ENCODE data around the gene OR4A5.
"Not testable (repeated sequence)": the region's sequence is repeated elsewhere in the genome, so short reads cannot be mapped to it uniquely, and the experiment has no call there.

Gene OR4A5

GRCh38 chr11:54706532-54706931 lies at the start of gene OR4A5:
TSS of gene OR4A5 (plus strand) at chr11:54706832. CDS start at chr11:54706885, 53 bp downstream.
- not testable (repeated sequence) for DNase-seq (ENCODE audit: low spot score)

GRCh38 chr11:54720094-54720493 lies 13.5 kb downstream of the OR4A5 start:
- not testable (repeated sequence) for DNase-seq (ENCODE audit: low spot score)

Data from globus pallidus (tissue), 1 donor.